DMS153 (cell line): ENCODE results near the gene KRTAP10-2.

Experiments used
- DNase-seq: peaks from one replicate; lab custom pipeline; 2025; lab: John Stamatoyannopoulos, UW

KRTAP10-2 gene

DNA sequence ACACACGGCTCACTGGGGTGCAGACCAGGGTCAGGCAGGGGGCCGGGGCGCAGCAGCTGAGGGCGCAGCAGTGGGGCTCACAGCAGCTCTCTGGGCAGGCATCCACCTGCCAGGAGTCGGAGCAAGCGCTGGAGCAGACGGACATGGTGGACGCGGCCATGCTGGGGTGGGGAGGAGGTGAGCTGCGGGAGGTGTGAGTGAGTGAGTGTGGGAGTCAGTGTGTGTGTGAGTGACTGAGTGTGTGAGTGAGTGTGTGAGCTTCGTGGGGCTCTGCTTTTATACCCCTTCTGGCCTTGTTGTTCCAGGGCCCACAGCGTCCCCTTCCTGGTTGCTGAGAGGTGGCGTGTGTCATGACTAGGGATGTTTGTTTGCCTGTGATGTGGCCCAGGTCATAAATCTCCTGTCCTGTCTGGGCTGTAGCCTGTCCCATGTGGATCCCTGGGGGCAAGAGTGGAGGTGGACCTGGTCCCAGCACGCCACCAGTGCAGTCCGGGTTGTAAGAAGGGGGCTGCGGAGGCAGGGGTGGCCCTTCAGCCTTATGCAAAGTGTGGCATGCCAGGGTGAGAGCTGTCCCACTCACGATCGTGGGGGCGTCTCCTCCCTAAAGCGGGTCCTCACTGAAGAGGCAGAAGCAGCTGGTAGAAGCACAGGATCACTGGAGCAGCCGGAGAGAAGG lies 11.2 kb downstream of the KRTAP10-2 start, which contains the start of gene KRTAP10-1:
KRTAP10-1 (minus strand) TSS at position 205 of the 676 bp plus-strand sequence; CDS start at position 160, 45 bp downstream.
- no peak for DNase-seq

DNA sequence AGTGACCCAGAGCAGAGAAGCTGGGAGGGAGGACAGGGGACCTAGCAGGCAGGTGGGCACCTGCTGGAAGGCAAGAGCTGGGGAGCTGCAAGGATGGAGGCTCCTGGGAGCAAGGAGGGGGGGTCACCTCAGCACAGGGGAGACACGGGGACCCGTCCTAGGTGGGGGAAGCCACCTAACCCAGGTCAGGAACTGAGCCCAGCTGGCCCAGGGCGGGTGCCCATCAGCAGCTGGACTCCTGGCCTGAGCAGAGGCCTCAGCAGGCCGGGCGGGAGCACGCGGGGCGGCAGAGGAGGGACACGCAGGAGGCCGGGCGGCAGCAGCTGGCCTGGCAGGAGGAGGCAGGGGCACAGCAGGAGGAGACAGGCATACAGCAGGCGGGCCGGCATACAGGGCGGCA lies 12.3 kb downstream of the KRTAP10-2 start:
- DNase-seq, result no peak

DNA sequence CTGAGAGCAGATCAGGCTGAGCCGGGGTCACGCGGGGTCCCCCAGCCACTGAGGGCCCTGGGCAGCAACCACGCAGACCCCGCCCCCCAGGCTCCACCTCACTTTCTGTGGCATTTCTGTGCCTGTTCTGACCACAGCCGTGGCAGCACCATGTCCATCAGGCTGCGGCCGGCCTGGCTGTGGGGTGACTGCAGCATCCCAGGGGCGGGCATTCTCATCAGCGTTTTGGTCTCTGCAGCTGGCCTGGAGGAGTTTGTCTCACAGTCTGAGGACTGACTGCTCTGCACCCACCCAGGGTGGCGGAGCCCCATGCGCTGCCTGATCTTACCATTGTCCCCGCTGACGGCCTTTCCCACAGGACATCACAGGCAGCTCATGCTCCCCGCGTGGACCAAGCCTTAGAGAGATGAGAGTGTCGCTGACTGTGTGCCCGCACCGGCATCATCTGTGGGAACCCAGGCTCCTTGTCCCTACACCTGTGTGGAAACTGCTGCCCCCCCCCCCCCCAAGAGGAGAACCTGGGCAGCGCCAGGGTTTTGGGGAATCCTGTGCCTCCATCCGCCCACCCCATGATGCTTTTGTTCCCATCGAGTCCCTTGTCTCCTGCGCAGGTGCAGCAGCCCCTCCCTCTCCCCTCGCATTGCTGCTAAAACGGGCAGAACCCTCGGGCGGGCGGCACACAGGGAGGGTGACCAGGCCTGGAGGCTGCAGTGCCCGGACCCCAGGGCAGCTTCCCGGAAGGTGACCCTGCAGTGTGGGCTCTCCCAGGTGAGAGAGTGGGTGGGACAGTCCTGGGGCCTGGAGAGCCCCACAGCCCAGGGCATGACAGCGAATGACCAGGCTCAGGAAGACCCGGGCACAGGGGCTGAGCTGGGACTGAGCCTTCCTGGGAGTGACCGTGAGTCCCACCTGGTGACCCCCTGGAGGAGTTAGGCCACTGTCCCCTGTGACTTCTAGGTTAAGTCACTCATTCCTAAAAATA lies 13.1 kb downstream of the KRTAP10-2 start:
- no peak for DNase-seq

DNA sequence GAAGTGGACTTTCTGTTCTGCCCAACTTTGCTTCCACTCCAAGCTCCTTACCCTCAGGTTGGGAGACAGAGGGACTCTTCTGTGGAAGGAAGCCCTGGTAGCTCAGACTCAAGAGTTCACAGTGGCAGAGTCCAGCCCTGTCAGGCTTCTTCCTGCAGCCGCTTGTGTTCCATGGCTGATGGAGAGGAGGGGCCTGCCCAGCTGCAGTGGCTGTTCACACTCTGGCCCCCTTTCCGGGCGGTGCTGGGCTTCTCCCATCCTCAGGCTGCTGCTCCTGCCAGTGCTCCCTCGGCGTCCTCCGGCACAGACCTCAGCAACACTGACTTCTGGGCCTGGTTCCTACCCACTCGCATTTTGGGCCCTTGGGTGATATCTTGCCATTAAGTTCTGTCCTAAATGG lies 15.3 kb downstream of the KRTAP10-2 start:
- DNase-seq, result no peak

DNA sequence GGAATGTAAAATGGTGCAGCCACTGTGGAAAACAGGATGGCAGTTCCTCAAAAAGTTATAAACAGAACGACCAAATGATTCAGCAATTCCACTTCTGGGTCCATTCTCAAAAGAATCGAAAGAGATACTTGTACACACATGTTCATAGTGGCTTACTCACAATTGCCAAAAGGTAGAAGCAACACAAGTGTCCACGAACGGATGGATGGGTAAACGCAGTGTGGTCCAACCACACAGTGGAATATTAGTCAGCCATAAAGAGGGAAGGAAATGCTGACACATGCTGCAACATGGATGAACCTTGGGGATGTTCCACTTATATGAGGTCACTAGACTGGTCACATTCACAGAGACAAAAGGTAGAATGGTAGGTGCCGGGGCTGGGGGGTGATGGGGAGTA lies 16.6 kb downstream of the KRTAP10-2 start:
- DNase-seq, result no peak

DNA sequence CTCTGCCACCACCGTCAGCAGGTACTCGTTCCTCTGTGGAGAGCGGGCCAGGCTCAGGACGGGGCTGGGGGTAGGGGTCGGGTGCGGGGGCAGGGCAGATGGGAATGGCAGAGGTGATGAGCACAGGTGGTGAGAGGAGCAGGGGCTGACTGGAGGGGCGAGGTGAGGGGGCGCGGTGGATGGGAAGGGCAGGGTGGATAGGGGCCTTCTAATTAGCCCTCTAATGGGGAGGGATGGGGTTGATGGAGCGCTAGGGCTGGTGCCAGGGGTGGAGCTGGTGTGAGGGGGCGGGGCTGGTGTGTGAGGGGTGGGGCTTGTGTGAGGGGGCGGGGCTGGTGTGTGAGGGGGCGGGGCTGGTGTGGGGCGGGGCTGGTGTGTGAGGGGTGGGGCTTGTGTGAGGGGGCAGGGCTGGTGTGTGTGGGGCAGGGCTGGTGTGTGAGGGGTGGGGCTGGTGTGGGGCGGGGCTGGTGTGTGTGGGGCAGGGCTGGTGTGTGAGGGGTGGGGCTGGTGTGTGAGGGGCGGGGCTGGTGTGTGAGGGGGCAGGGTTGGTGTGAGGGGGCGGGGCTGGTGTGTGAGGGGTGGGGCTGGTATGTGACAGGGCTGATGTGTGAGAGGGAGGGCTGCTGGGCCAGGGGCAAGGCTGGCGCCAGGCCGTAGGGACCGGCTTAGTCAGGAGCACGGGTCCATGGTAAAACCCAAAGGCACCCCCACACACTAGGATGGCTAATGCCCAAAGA lies 17.2 kb downstream of the KRTAP10-2 start:
- DNase-seq, result no peak

DNA sequence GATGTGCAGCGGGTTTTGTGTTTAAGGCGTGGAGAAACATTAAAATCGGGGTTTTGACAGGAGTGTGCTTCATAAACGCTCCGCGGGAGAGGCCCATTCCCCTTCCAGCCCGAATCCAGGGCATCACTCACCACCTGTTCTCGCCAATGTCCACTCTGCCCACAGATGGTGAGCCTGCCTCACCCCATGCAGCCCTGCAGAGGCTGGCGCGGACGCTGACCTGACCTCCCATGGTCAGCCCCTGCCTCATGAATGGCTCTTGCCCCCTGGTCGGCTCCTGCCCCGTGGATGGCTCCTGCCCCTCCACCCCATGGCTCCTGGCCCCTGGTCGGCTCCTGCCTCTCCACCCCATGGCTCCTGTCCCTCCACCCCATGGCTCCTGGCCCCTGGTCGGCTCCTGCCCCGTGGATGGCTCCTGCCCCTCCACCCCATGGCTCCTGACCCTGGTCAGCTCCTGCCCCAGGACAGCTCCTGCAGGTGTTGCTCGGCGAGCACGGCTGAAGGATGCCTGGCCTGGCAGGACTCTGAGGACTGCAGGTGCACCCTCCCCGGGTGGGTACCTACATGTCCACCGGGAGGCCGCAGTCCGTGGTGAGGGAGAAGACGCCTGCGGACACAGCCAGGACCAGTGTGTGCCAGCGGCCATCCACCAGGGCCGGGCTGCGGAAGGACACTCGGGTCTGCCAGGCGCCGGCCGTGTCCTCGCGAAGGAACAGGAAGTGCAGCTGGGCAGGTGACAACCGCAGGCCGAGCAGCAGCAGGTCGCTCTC lies 18.0 kb downstream of the KRTAP10-2 start:
- DNase-seq, result no peak

DNA sequence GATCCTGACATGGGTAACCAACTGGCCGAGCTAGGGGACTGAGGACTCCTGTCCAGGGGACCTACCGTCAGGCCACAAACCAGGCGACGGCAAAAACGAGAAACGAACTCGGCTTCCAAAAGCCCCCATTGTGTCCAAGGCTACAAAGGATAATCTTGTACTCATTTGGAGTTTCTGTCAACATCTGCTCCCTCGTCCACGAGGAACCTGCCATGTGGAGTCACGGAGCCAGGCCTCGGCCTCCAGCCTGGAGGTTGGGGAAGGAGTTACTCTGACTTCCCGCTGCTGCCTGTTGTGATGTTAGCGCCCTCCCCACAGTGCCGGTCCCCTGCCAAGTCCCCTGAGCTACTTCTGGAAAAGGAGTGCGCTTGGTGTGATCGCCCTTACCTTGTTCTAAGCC lies 18.6 kb downstream of the KRTAP10-2 start:
- DNase-seq, result no peak

DNA sequence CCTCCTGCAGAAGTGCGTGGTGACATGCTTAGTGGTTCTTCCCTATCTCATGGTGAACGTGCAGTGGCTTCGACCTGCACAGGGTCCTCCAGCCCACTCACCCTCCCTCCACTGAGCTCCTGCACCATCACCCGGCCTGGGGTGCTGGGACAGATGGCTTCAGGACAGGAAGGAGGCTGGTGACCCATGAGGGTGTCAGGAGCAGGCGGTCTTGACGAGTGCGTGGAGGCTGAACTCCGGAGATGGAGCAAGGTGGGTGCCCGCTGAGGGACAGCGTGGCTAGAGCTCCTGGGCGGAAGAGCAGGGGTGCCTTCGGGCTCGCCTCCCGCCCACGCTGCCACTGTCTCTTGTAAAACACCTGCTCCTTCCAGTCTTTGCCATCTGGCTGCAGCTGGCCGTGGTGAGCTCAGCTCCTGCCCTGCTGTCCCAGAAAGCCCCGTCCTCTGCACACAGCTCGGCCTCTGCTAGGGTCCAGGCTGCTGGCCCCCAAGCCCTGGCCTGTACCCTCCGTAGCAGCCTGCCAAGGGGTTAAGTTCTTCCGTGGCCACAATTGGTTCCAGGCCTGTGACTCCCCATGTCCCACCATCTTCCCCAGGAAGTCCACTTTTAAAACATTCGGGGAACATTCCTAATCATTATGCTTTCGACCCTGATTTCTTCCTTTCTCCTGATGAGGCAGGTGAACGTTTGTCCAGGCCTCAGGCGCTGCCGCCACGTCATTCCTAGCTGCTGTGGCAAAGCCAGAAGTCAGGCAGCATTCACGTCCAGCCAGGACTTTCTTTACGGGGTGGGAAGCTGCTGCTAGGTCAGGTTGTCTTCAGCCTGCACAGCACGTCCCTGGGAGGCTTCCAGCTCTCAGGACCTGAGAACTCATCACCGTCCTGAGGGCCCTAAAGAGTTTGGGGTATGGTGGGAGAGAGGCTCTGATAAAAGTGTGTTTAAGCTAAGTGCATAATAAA lies 19.4 kb downstream of the KRTAP10-2 start:
- DNase-seq, result no peak

DNA sequence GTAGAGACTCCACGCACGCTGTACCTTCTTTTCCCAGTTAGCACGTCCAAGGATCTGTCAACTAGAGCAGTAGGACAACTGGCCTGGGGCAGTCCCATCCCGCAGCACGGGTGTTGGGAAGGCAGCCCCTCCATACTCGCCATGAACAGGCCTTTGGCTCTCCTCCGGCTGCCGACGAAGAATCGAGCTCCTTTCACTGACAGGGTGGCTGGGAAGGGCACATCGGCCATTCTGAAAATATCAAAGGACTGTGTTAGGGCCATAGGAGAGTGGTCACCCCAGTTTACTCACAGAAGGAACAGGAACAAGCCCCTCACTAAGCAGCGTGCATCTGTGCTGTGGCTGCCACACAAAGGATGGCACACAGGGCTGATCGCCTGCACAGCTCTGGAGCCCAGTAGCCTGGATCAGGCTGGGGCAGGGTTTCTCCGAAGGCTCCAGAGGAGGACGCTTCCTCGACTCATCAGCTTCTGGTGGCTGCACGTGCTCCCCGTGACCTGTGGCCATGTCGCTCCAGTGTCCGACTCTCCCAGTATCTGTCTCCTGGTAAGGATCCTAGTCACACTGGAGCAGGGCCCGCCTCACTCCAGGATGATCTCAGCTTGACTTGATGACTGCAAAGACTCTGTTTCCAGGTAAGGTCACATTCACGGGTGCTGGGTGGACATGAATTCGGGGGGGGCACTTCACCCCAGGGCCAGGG lies 20.3 kb downstream of the KRTAP10-2 start:
- DNase-seq, result no peak

DNA sequence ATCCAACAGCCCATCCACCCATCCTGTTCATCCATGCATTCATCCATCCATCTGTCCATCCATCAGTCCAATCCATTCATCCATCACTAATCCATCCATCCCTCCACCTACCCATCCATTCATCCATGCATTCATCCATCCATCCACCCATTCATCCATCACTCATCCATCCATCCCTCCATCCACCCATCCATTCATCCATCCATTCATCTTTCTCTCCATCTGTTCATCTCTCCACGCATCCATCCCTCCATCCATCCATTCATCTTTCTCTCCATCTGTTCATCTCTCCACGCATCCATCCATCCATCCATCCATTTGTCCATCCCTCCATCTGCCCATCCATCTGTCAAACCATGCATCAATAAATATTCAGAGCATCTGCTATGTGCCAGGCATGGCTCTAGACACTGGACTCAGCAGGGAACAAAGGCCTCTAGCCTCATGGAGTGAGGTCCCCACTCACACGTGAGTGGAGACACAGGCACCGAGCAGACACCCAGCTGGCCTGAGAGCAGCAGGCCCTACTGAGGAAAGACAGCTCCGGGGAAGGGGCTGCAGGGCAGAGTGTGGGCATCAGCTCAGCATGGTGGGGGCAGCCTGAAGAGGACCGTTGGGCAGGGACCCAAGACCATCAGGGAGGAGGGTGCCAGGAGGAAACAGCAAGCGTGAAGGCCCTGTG lies 20.9 kb downstream of the KRTAP10-2 start:
- no peak for DNase-seq

DNA sequence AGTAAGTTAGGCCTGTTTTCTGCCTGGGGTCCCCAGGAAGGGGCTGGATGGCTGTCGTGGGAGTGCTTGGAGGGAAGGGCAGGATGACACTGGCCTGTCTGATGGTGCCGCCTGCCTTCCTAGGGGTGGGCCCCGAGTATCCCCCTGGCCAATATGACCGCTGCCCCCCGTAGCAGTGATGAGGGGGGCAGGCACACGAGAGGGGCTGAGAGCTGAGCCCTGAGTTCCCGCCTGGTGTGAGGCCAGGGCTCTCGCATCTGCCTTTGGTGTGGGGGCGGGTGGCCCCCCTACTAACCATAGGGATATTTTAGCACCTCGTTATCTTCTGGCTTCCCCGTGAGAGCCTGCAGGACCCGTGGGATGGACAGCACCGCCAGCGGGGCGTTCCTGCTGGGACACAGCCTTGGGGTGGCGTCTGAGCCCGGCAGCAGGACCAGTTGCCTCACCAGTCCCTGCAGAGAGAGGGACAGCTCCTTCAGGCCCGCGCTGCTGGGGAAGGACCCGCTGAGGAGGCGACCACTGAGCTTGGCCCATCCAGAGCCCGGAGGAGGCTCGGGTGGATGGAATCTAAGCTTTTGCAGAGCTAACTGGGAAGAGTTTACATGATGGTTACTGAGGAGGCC lies 21.7 kb downstream of the KRTAP10-2 start:
- no peak for DNase-seq

DNA sequence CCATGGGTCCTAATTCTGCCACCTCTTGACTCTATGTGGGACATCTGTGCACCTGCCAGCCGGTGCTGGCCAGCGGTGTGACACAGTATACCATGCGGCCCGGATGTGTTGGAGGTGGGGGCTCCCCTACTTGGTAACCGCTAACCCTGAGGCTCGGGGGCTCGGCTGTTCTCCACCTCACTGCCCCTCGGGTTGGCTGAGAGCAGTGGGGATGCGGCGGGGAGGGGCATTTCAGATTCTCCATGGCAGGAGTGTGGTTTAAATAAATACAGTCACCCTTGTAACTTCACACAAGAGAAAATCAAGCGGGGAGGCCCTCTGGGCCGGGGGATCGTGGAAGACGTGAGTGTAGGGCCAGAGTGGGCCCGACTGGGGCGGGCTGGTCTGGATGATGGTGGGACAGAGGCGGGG lies 22.3 kb downstream of the KRTAP10-2 start:
- no peak for DNase-seq

DNA sequence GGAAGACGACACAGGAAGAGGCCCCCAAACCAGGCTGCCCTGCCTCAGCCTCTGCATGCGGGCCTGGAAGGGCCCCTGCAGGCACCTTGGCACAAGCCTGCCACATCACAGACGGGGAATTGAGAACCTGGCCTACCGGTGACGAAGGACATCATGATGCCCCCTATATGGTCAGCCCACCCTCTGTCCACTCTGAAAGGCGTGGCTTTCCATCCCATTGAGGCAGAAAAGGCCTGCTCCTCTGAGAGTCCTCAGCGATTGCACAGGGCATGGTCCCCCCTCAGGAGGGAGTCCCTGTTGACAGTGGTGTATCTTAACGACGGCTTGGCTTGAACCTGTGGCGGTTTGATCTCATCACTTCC lies 22.7 kb downstream of the KRTAP10-2 start:
- DNase-seq, result no peak

DNA sequence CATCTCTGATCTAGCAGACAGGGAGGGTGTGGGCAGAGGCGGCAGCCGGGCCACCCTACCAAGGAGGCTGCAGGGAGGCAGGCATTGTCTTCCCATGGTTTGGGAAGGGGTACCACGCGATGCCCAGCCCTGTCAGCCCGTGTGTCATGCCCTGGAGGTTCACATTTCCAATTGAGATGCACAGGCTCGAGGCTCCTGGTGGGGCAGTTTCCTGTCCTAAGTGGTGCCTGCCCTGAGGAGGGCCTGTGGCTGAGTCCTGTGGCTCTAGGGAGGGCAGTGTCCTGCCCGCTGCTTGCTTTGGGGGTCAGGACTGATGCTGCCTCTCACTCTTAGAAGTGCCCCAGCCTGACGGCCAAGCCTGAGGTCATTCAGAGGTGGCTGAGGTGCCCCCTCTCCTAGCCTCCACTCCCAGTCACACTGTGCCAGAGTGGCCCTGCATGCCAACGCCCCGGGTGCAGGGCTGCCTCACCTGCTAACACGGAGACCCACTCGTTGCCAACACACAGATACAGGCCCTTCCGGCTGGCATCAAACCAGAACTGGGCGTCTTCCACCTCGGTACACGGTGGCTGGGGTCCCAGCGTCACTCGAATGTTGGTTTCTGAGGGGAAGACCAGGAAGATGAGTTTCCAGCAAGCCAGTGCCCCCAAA lies 23.2 kb downstream of the KRTAP10-2 start:
- DNase-seq, result no peak

DNA sequence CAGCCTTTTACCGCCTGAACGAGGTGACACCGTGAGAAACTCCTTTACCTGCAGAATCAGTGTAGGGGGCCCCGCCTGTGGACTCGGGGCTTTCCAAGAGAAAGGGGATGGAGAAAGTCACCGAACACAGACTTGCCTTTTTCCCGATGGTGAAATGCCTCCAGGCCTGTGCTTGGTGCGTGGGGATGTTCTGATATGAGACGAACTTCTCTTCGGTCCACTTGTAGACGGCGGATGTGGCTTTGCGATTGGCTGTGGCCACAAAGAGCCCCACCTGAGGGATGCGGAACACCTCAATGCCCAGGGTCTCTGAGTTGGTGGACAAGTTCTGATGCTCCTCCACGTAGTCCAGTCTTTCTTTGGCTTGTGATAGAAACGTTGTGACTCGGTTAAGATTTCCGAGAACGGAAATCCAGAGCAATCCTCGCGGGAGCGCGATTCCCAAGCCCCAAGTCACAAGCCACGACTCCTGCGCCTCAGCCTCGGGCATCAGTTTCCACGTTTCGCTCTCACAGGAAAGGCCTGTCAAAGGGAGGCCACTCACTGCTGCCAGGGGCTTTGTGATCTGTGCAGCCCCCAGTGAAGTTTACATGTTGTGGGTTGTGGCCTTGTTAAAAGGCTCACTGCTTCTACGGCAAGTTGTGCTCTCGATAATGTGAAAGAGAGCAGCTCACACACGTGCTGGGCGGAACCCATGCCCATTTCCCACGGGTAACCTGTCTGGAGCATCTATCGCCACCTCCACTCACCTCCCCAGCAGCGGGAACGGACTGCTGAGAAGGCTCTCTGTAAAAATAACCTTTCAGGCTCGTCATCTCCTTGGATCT lies 23.9 kb downstream of the KRTAP10-2 start:
- no peak for DNase-seq
